Liver (tissue), 9 donors: Measurements from ENCODE around the gene TMEM200A. TPM values are rescaled to one million over a fixed set of nuclear protein-coding genes. Genes with fewer than 3 reads are reported as not detected.

ENCODE experiments used
- DNase-seq: peaks from one replicate; pipeline ENCODE4 v3.0.0-alpha.2; 2017; ENCODE audit warnings: low spot score
- H3K27ac ChIP-seq, 2 donors: one replicate each; pipeline ENCODE4 v1.7.0; 2013; ENCODE audit warnings: inconsistent platforms in 2 of 2, low read length in 2 of 2, control low read depth in 1 of 2, low read depth in 1 of 2, mild to moderate bottlenecking in 1 of 2
- H3K27me3 ChIP-seq, 4 donors: one replicate each; pipeline versions ENCODE4 v1.6.1 to v1.7.0; 2013; ENCODE audit warnings: low read length in 3 of 4, inconsistent platforms in 1 of 4, mild to moderate bottlenecking in 1 of 4, moderate library complexity in 1 of 4; ENCODE audit not compliant: control insufficient read depth in 4 of 4, insufficient read depth in 4 of 4
- H3K36me3 ChIP-seq, 4 donors: one replicate each; pipeline versions ENCODE4 v1.6.1 to v1.7.0; 2013; ENCODE audit warnings: low read length in 3 of 4, mild to moderate bottlenecking in 3 of 4, low read depth in 1 of 4, moderate library complexity in 1 of 4; ENCODE audit not compliant: control insufficient read depth in 4 of 4, insufficient read depth in 3 of 4
- H3K4me1 ChIP-seq, 4 donors: one replicate each; pipeline versions ENCODE4 v1.6.1 to v1.7.0; 2013; ENCODE audit warnings: low read length in 3 of 4, mild to moderate bottlenecking in 3 of 4, moderate library complexity in 1 of 4; ENCODE audit not compliant: control insufficient read depth in 4 of 4, insufficient read depth in 4 of 4
- H3K4me3 ChIP-seq, 3 donors: one replicate each; pipeline versions ENCODE4 v1.6.1 to v1.7.0; 2013; ENCODE audit warnings: low read length in 3 of 3, control low read depth in 1 of 3, low read depth in 1 of 3, mild to moderate bottlenecking in 1 of 3
- H3K9ac ChIP-seq, 2 donors: one replicate each; pipeline ENCODE4 v1.7.0; 2013; ENCODE audit warnings: low read length in 2 of 2, mild to moderate bottlenecking in 2 of 2, moderate library complexity in 2 of 2, control low read depth in 1 of 2, low read depth in 1 of 2
- H3K9me3 ChIP-seq, 4 donors: one replicate each; pipeline versions ENCODE4 v1.6.1 to v1.7.0; 2013; ENCODE audit warnings: low read length in 3 of 4; ENCODE audit not compliant: control insufficient read depth in 4 of 4
- EGR1 ChIP-seq, 2 donors: IDR thresholded peaks; 2 replicates each; pipeline ENCODE4 v1.6.1; 2016 to 2018; ENCODE audit warnings: antibody characterized with exemption in 2 of 2, low read depth in 2 of 2
- FOXA1 ChIP-seq: IDR thresholded peaks from 2 replicates; pipeline ENCODE4 v1.6.1; 2016; ENCODE audit warnings: antibody characterized with exemption
- FOXA2 ChIP-seq: IDR thresholded peaks from 2 replicates; pipeline ENCODE4 v1.6.1; 2016; ENCODE audit warnings: antibody characterized with exemption
- GABPA ChIP-seq, 2 donors: IDR thresholded peaks in 1 of 2; conservative IDR thresholded peaks in 1 of 2; 2 replicates each; pipeline ENCODE4 v1.6.1; 2016; ENCODE audit warnings: antibody characterized with exemption in 2 of 2, mild to moderate bottlenecking in 1 of 2, moderate library complexity in 1 of 2
- HNF4A ChIP-seq, 2 donors: conservative IDR thresholded peaks; 2 replicates each; pipeline ENCODE4 v1.6.1; 2016; ENCODE audit warnings: antibody characterized with exemption in 2 of 2, mild to moderate bottlenecking in 2 of 2
- HNF4G ChIP-seq: IDR thresholded peaks from 2 replicates; pipeline ENCODE4 v1.6.1; 2016; ENCODE audit warnings: antibody characterized with exemption
- JUND ChIP-seq, 2 donors: IDR thresholded peaks; 2 replicates each; pipeline ENCODE4 v1.6.1; 2016; ENCODE audit warnings: antibody characterized with exemption in 2 of 2
- NR2F2 ChIP-seq: IDR thresholded peaks from 2 replicates; pipeline ENCODE4 v1.6.1; 2016; ENCODE audit warnings: antibody characterized with exemption
- RAD21 ChIP-seq, 2 donors: IDR thresholded peaks; 2 replicates each; pipeline ENCODE4 v1.6.1; 2016; ENCODE audit warnings: antibody characterized with exemption in 2 of 2, mild to moderate bottlenecking in 2 of 2
- RXRA ChIP-seq, 2 donors: IDR thresholded peaks; 2 replicates each; pipeline ENCODE4 v1.6.1; 2017 to 2018; ENCODE audit warnings: antibody characterized with exemption in 2 of 2, mild to moderate bottlenecking in 1 of 2
- SP1 ChIP-seq: IDR thresholded peaks from 2 replicates; pipeline ENCODE4 v1.6.1; 2018; ENCODE audit warnings: antibody characterized with exemption, mild to moderate bottlenecking
- TAF1 ChIP-seq: conservative IDR thresholded peaks from 2 replicates; pipeline ENCODE4 v1.6.1; 2016; ENCODE audit warnings: antibody characterized with exemption, mild to moderate bottlenecking
- YY1 ChIP-seq: IDR thresholded peaks from 2 replicates; pipeline ENCODE4 v1.6.1; 2016; ENCODE audit warnings: antibody characterized with exemption, mild to moderate bottlenecking
- WGBS: extraction: QIAGEN DNeasy Blood & Tissue Kit; methylation state at CpG from one replicate; pipeline ENCODE4 v1.1.7; 2013; 5-methylcytosine and 5-hydroxymethylcytosine counted together
- polyA plus RNA-seq, 2 donors: library from polyadenylated mRNA; stranded (reverse) in 1 of 2; unstranded in 1 of 2; fragments of 200-250 nt in 1 of 2; fragments of >200 nt in 1 of 2; fragmentation: Nextera tagmentation in 1 of 2; extraction: Ambion mirVana in 1 of 2; gene quantifications; one replicate each; pipeline versions ENCODE4 v1.2.1 to v1.2.3, GENCODE V29; 2013 to 2015
- total RNA-seq, 2 donors: library from RNA; depleted of rRNA; stranded (reverse); fragments of >200 nt; gene quantifications; one replicate each; pipeline ENCODE4 v1.2.3, GENCODE V29; 2014
- TF ChIP-seq, protein P1 (sequence below): IDR thresholded peaks from 2 replicates; pipeline ENCODE4 v1.6.1; 2016; ENCODE audit warnings: antibody characterized with exemption
- TF ChIP-seq, protein P2 (sequence below): IDR thresholded peaks from 2 replicates; pipeline ENCODE4 v1.6.1; 2016; ENCODE audit warnings: antibody characterized with exemption
- TF ChIP-seq, protein P3 (sequence below): IDR thresholded peaks from 2 replicates; pipeline ENCODE4 v1.6.1; 2016; ENCODE audit warnings: antibody characterized with exemption
- TF ChIP-seq, protein P4 (sequence below): IDR thresholded peaks from 2 replicates; pipeline ENCODE4 v1.6.1; 2016; ENCODE audit warnings: antibody characterized with exemption, mild to moderate bottlenecking
- TF ChIP-seq, protein P5 (sequence below): fragments of 150-350 bp; IDR thresholded peaks from 2 replicates; pipeline ENCODE4 v1.5.1; 2017; ENCODE audit warnings: improper control_type of control experiment, low read depth, low read length; ENCODE audit not compliant: missing input control
- donor health status: healthy.
- donor health status: healthy.
- donor health status: healthy.
- donor health status: healthy.
- donor health status: healthy.

Gene TMEM200A
- total and polyA plus RNA-seq, 4 donors, result 0.08 to 0.33 (median 0.09) TPM

DNA sequence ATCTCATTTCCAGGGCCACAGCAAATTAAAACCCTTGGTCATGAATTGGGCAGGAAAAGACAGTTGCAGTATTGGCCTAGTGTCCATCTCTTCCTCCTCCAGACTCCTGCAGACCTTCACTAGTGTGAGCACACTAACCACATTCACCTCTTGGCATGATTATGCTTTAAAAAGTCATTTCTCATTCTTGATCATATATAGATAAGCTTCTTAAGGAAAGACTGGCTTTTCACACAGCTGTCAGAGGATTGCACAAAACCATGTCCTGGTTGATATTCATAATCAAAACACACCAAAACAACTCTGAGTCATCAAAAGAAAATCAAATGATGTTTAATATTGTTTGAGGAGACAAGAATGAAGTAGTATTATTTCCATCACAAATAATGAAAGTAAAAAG is 52.1 kb downstream of the TMEM200A start:
- H3K9me3 ChIP-seq, result no peaks in the 10 kb centered on the region
- H3K36me3 ChIP-seq, result no peaks in the 10 kb centered on the region
- H3K4me3 ChIP-seq, result no peak overlapping the region
- DNase-seq, result no peak
- no peak overlapping the region for H3K27ac ChIP-seq
- TF ChIP-seq EGR1 (IDR thresholded peaks at IDR 0.05; ENCODE audit: low read depth in 2 of 2) (no peak), SP1 (no peak), JUND (IDR thresholded peaks at IDR 0.05) (no peak), GABPA (IDR thresholded peaks at IDR 0.05 in 1 of 2, conservative IDR thresholded peaks at IDR 0.05 in 1 of 2) (no peak), RXRA (IDR thresholded peaks at IDR 0.05) (no peak)
- H3K4me1 ChIP-seq, result no peaks in the 10 kb centered on the region
- H3K9ac ChIP-seq, result no peak overlapping the region
- no peaks in the 10 kb centered on the region for H3K27me3 ChIP-seq

DNA sequence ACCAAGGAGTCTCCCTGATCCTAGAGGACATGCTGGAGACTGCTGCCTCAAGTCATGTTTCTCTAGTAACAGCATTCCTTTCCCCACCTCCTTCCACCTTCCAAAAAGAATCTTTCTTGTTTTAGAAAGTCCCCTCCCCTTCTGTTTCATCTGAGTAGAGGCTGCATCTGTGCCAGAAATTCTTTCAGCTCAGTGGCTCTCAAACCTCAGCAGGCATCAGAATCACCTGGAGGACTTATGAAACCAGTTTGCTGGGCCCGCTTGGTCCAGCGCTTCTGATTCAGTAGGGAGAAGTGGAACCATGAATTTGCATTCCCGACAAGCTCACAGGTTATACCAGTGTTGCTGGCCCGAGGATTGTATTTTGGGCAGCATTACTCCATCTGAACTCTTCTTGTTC is 55.1 kb downstream of the TMEM200A start:
- Histone ChIP-seq H3K9ac (no peak overlapping the region), H3K9me3 (no peaks in the 10 kb centered on the region), H3K4me3 (no peak overlapping the region), H3K36me3 (no peaks in the 10 kb centered on the region), H3K27me3 (no peaks in the 10 kb centered on the region), H3K27ac (no peak overlapping the region), H3K4me1 (peaks cover 0 to 11% (median 7%) of the 10 kb centered on the region in 4 donors)
- DNase-seq, result no peak
- 96% methylated on average over 4 of the region's 4 CpGs for WGBS
- TF ChIP-seq FOXA2, result no peak
- TF ChIP-seq, protein P1, sequence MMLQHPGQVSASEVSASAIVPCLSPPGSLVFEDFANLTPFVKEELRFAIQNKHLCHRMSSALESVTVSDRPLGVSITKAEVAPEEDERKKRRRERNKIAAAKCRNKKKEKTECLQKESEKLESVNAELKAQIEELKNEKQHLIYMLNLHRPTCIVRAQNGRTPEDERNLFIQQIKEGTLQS, result no peak
- TF ChIP-seq YY1, result no peak
- TF ChIP-seq, protein P2, sequence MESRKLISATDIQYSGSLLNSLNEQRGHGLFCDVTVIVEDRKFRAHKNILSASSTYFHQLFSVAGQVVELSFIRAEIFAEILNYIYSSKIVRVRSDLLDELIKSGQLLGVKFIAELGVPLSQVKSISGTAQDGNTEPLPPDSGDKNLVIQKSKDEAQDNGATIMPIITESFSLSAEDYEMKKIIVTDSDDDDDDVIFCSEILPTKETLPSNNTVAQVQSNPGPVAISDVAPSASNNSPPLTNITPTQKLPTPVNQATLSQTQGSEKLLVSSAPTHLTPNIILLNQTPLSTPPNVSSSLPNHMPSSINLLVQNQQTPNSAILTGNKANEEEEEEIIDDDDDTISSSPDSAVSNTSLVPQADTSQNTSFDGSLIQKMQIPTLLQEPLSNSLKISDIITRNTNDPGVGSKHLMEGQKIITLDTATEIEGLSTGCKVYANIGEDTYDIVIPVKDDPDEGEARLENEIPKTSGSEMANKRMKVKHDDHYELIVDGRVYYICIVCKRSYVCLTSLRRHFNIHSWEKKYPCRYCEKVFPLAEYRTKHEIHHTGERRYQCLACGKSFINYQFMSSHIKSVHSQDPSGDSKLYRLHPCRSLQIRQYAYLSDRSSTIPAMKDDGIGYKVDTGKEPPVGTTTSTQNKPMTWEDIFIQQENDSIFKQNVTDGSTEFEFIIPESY, result no peak

DNA sequence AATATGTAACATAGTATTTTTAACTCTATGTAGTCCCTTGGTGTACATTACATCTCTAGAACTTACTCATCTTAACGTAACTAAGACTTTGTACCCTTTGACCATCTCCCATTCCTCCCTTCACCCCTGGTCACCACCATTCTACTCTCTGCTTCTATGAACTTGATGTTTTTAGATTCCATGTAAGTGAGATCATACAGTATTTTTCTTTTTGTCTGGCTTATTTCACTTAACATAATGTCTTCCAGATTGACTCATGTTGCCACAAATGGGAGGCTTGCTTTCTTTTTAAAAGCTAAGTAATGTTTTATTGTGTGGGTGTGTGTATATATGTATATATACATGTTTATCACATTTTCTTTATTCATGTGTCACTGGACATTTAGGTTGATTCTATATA is 55.8 kb downstream of the TMEM200A start:
- Histone ChIP-seq H3K27ac (no peak overlapping the region), H3K4me3 (no peak overlapping the region), H3K4me1 (peaks cover 0 to 11% (median 7%) of the 10 kb centered on the region in 4 donors), H3K9me3 (no peaks in the 10 kb centered on the region), H3K27me3 (no peaks in the 10 kb centered on the region), H3K36me3 (no peaks in the 10 kb centered on the region), H3K9ac (no peak overlapping the region)
- DNase-seq, result no peak
- TF ChIP-seq NR2F2 (no peak), RAD21 (IDR thresholded peaks at IDR 0.05) (no peak), HNF4G (no peak), FOXA2 (no peak), SP1 (no peak), GABPA (IDR thresholded peaks at IDR 0.05 in 1 of 2, conservative IDR thresholded peaks at IDR 0.05 in 1 of 2) (no peak), FOXA1 (no peak), RXRA (IDR thresholded peaks at IDR 0.05) (no peak), HNF4A (conservative IDR thresholded peaks at IDR 0.05) (no peak), TAF1 (no peak)
- TF ChIP-seq, protein P3, sequence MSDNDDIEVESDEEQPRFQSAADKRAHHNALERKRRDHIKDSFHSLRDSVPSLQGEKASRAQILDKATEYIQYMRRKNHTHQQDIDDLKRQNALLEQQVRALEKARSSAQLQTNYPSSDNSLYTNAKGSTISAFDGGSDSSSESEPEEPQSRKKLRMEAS, result no peak
- TF ChIP-seq, protein P2, result no peak
- TF ChIP-seq, protein P4, sequence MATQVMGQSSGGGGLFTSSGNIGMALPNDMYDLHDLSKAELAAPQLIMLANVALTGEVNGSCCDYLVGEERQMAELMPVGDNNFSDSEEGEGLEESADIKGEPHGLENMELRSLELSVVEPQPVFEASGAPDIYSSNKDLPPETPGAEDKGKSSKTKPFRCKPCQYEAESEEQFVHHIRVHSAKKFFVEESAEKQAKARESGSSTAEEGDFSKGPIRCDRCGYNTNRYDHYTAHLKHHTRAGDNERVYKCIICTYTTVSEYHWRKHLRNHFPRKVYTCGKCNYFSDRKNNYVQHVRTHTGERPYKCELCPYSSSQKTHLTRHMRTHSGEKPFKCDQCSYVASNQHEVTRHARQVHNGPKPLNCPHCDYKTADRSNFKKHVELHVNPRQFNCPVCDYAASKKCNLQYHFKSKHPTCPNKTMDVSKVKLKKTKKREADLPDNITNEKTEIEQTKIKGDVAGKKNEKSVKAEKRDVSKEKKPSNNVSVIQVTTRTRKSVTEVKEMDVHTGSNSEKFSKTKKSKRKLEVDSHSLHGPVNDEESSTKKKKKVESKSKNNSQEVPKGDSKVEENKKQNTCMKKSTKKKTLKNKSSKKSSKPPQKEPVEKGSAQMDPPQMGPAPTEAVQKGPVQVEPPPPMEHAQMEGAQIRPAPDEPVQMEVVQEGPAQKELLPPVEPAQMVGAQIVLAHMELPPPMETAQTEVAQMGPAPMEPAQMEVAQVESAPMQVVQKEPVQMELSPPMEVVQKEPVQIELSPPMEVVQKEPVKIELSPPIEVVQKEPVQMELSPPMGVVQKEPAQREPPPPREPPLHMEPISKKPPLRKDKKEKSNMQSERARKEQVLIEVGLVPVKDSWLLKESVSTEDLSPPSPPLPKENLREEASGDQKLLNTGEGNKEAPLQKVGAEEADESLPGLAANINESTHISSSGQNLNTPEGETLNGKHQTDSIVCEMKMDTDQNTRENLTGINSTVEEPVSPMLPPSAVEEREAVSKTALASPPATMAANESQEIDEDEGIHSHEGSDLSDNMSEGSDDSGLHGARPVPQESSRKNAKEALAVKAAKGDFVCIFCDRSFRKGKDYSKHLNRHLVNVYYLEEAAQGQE, result no peak
- TF ChIP-seq, protein P1, result no peak
- TF ChIP-seq, protein P5, sequence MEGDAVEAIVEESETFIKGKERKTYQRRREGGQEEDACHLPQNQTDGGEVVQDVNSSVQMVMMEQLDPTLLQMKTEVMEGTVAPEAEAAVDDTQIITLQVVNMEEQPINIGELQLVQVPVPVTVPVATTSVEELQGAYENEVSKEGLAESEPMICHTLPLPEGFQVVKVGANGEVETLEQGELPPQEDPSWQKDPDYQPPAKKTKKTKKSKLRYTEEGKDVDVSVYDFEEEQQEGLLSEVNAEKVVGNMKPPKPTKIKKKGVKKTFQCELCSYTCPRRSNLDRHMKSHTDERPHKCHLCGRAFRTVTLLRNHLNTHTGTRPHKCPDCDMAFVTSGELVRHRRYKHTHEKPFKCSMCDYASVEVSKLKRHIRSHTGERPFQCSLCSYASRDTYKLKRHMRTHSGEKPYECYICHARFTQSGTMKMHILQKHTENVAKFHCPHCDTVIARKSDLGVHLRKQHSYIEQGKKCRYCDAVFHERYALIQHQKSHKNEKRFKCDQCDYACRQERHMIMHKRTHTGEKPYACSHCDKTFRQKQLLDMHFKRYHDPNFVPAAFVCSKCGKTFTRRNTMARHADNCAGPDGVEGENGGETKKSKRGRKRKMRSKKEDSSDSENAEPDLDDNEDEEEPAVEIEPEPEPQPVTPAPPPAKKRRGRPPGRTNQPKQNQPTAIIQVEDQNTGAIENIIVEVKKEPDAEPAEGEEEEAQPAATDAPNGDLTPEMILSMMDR, result no peak
- 91% methylated on average over 1 of the region's 1 CpG for WGBS
